ENCODE results near the gene RERE.

Gene RERE

DNA sequence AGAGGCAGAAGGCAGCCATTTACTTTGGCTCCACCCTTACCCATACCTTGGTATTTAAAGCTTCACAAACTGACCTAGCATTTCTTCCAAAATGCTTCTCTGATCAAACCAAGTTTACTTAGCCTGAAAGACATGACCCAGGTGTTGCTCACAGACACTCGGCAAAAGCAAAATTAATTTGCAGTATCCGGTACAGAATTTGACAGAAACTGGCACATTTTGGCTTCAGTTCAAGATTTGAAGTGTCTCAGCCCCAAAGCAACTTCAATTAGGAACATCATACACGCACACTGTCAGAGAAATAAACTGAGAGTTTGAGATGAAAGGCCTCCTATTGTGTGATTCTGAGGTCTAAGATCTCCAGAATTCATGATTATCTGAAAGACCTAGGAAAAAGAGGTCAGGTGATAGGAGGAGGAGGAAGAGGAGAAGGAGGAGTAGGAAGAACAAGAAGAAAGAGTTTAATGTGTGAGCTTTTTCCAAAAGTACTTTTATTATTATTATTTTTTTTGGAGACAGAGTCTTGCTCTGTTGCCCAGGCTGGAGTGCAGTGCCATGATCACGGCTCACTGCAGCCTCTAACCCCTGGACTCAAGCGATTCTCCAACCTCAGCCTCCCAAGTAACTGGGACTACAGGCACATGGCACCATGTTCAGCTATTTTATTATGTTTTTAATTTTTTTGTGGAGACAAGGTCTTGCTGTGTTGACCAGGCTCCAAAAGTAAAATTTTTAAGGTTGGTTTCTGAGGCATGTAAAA lies 355.9 kb downstream of the RERE start:
- Histone ChIP-seq H3K4me1 (ENCODE audit: control insufficient read depth, insufficient read depth, low read length) (peaks cover 90% of the 10 kb centered on the region), H3K9ac (ENCODE audit: low read length) (no peak overlapping the region), H3K36me3 (ENCODE audit: control insufficient read depth, insufficient read depth, low read length) (no peaks in the 10 kb centered on the region), H3K4me3 (ENCODE audit: low read depth, low read length) (no peak overlapping the region), H3K27ac (ENCODE audit: low read depth, low read length) (peak overlapping the region; percentile 45; the same call in 1 of the 2 replicates), H3K9me3 (ENCODE audit: control insufficient read depth, insufficient read depth, low read depth, low read length) (no peaks in the 10 kb centered on the region), H3K27me3 (ENCODE audit: control insufficient read depth, insufficient read depth, low read length) (no peaks in the 10 kb centered on the region)

GRCh38 chr1:8460784-8461183 lies 356.7 kb downstream of the RERE start:
- Histone ChIP-seq H3K4me3 (ENCODE audit: low read depth, low read length) (peak overlapping the region; percentile 28; the same call in 1 of the 2 replicates), H3K9ac (ENCODE audit: low read length) (no peak overlapping the region), H3K9me3 (ENCODE audit: control insufficient read depth, insufficient read depth, low read depth, low read length) (no peaks in the 10 kb centered on the region), H3K27ac (ENCODE audit: low read depth, low read length) (peak overlapping the region; percentile 79), H3K27me3 (ENCODE audit: control insufficient read depth, insufficient read depth, low read length) (no peaks in the 10 kb centered on the region), H3K36me3 (ENCODE audit: control insufficient read depth, insufficient read depth, low read length) (no peaks in the 10 kb centered on the region), H3K4me1 (ENCODE audit: control insufficient read depth, insufficient read depth, low read length) (peaks cover 83% of the 10 kb centered on the region)

DNA sequence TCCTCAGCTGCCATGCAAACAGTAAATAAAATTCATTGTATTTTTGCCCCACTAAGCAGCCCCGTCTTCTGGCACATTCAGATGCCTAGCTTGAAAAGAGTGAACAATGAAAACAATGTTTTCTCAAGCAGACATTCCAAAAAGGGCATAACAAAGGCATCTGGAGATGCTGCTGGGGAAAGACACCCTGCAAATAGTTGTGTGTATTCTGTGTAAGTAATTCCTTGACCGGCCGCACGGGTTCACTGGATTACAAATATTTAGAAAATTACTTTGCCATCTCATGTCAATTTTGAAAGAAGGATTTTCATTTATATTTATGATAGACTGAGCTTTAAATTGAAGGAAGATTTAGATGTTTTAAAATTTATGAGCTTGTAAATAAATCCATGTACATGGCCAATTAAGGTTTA lies 357.3 kb downstream of the RERE start:
- Histone ChIP-seq H3K27ac (ENCODE audit: low read depth, low read length) (peak overlapping the region; percentile 79), H3K36me3 (ENCODE audit: control insufficient read depth, insufficient read depth, low read length) (no peaks in the 10 kb centered on the region), H3K9me3 (ENCODE audit: control insufficient read depth, insufficient read depth, low read depth, low read length) (no peaks in the 10 kb centered on the region), H3K27me3 (ENCODE audit: control insufficient read depth, insufficient read depth, low read length) (no peaks in the 10 kb centered on the region), H3K4me3 (ENCODE audit: low read depth, low read length) (peak overlapping the region; percentile 29), H3K4me1 (ENCODE audit: control insufficient read depth, insufficient read depth, low read length) (peaks cover 77% of the 10 kb centered on the region), H3K9ac (ENCODE audit: low read length) (no peak overlapping the region)

DNA sequence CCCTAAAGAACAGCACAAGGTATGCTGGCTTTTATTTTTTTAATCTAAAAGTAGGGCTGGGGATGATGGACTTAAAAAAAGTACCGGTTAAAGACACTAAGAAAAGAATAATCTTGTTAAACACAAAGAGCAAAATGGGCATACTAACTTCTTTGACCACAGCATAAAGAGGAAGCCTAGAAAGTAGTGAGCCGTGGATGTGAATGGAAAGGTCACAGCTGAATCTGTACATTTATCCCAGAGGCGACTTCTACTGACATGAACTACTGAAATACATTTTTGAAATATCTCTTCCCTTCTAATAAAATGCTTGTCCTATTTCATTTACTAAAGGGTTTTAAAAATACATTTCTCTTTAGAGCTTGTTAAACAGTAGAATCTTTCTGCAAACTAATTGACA lies 358.8 kb downstream of the RERE start:
- Histone ChIP-seq H3K9me3 (ENCODE audit: control insufficient read depth, insufficient read depth, low read depth, low read length) (no peaks in the 10 kb centered on the region), H3K9ac (ENCODE audit: low read length) (no peak overlapping the region), H3K36me3 (ENCODE audit: control insufficient read depth, insufficient read depth, low read length) (no peaks in the 10 kb centered on the region), H3K4me3 (ENCODE audit: low read depth, low read length) (no peak overlapping the region), H3K27me3 (ENCODE audit: control insufficient read depth, insufficient read depth, low read length) (no peaks in the 10 kb centered on the region), H3K4me1 (ENCODE audit: control insufficient read depth, insufficient read depth, low read length) (peaks cover 62% of the 10 kb centered on the region), H3K27ac (ENCODE audit: low read depth, low read length) (peak overlapping the region; percentile 13; the same call in 1 of the 2 replicates)

DNA sequence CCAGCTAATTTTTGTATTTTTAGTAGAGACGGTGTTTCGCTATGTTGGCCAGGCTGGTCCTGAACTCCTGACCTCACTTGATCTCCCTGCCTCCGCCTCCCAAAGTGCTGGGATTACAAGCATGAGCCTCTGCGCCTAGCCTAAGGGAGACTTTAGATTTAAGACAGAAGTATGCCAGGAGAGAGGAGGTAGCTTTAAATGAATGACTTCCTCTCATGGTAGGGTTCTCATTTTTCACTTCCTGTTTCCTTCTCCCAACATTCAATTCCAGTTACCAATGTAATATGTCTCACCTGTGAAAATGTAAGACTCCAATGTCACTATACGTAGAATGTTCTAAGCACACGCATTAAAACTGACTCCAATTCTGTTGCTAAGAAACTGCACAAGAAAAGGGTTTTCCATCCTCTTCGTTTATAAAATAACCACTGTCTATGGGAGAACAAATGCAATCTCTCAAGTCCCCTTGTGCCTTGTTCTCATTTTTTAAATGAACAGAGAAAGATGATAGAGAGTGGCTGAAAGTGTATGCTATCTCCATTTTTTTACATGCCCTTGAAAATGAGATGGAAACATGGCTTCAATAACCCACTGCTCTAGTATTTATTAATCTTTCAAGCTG lies 359.6 kb downstream of the RERE start:
- Histone ChIP-seq H3K27me3 (ENCODE audit: control insufficient read depth, insufficient read depth, low read length) (no peaks in the 10 kb centered on the region), H3K9ac (ENCODE audit: low read length) (no peak overlapping the region), H3K4me3 (ENCODE audit: low read depth, low read length) (no peak overlapping the region), H3K36me3 (ENCODE audit: control insufficient read depth, insufficient read depth, low read length) (no peaks in the 10 kb centered on the region), H3K4me1 (ENCODE audit: control insufficient read depth, insufficient read depth, low read length) (peaks cover 54% of the 10 kb centered on the region), H3K27ac (ENCODE audit: low read depth, low read length) (peak overlapping the region; percentile 13; the same call in 1 of the 2 replicates), H3K9me3 (ENCODE audit: control insufficient read depth, insufficient read depth, low read depth, low read length) (no peaks in the 10 kb centered on the region)

GRCh38 chr1:8456991-8457390 lies 360.4 kb downstream of the RERE start:
- Histone ChIP-seq H3K9me3 (ENCODE audit: control insufficient read depth, insufficient read depth, low read depth, low read length) (no peaks in the 10 kb centered on the region), H3K27ac (ENCODE audit: low read depth, low read length) (peak overlapping the region; percentile 30; the same call in 1 of the 2 replicates), H3K36me3 (ENCODE audit: control insufficient read depth, insufficient read depth, low read length) (no peaks in the 10 kb centered on the region), H3K27me3 (ENCODE audit: control insufficient read depth, insufficient read depth, low read length) (no peaks in the 10 kb centered on the region), H3K4me1 (ENCODE audit: control insufficient read depth, insufficient read depth, low read length) (peaks cover 48% of the 10 kb centered on the region), H3K9ac (ENCODE audit: low read length) (no peak overlapping the region), H3K4me3 (ENCODE audit: low read depth, low read length) (no peak overlapping the region)

DNA sequence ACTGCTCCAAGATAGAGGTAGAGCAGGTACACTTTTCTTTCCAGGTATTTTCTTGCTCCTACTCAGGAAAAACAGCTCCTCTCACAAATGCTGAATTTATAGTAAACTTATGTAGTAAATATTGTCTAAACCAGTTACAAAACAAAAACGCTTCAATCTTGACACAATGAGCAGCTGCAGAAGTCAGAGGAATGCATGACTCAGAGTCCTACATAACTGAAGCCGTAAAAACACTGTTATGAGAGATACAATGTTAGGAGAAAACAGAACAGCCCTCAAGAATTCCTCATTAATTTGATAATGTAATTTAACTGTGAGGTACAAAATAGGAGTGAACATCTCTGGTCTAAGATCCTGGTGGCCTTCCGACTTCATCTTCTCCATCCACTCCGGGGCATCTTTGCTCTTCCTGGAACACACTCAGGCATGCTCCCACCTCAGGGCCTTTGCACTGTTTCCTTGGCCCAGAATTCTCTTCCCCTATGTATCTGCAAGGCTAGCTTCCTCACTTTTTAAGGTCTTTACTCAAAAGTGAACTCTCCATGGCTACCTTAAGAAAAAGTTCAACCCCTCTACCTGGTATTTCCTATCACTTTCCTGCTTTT lies 361.0 kb downstream of the RERE start:
- H3K27ac ChIP-seq (ENCODE audit: low read depth, low read length), result peak overlapping the region; percentile 30; the same call in 1 of the 2 replicates
- no peak overlapping the region for H3K4me3 ChIP-seq (ENCODE audit: low read depth, low read length)
- no peaks in the 10 kb centered on the region for H3K27me3 ChIP-seq (ENCODE audit: control insufficient read depth, insufficient read depth, low read length)
- no peak overlapping the region for H3K9ac ChIP-seq (ENCODE audit: low read length)
- H3K36me3 ChIP-seq (ENCODE audit: control insufficient read depth, insufficient read depth, low read length), result no peaks in the 10 kb centered on the region
- peaks cover 46% of the 10 kb centered on the region for H3K4me1 ChIP-seq (ENCODE audit: control insufficient read depth, insufficient read depth, low read length)
- no peaks in the 10 kb centered on the region for H3K9me3 ChIP-seq (ENCODE audit: control insufficient read depth, insufficient read depth, low read depth, low read length)

DNA sequence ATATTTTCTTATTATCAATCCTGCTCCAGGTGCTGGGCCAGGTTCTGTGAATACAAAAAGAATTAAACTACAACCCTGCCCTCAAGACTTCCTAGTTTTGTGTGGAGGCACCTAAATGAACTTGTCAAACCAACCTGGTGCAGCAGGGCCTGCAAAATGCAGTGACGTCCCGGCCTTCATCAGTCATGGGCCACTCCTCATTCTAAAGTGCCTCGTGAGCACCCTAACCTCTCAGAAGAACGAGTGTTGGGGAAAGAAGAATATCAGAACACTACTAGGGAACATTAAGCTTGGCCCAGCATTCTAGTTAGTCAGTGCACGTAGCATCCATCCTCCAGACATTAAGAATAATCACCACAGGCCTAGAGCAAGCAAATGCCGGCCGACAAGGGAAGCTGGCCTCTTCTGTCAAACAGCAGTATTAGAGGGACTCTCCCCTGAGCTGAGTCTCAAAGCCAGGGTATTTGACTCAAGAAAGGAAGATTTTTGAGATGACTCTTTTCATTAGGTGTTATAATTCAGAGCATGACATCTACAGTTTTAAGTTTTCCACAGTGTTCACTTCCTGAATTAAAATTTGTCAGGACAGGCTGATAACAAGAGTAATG lies 361.6 kb downstream of the RERE start:
- no peak overlapping the region for H3K27ac ChIP-seq (ENCODE audit: low read depth, low read length)
- H3K4me3 ChIP-seq (ENCODE audit: low read depth, low read length), result no peak overlapping the region
- peaks cover 42% of the 10 kb centered on the region for H3K4me1 ChIP-seq (ENCODE audit: control insufficient read depth, insufficient read depth, low read length)
- H3K9ac ChIP-seq (ENCODE audit: low read length), result no peak overlapping the region
- no peaks in the 10 kb centered on the region for H3K36me3 ChIP-seq (ENCODE audit: control insufficient read depth, insufficient read depth, low read length)
- H3K9me3 ChIP-seq (ENCODE audit: control insufficient read depth, insufficient read depth, low read depth, low read length), result no peaks in the 10 kb centered on the region
- no peaks in the 10 kb centered on the region for H3K27me3 ChIP-seq (ENCODE audit: control insufficient read depth, insufficient read depth, low read length)

GRCh38 chr1:8450312-8450711 lies 367.1 kb downstream of the RERE start:
- Histone ChIP-seq H3K9ac (ENCODE audit: low read length) (no peak overlapping the region), H3K27me3 (ENCODE audit: control insufficient read depth, insufficient read depth, low read length) (no peaks in the 10 kb centered on the region), H3K27ac (ENCODE audit: low read depth, low read length) (no peak overlapping the region), H3K4me3 (ENCODE audit: low read depth, low read length) (no peak overlapping the region), H3K9me3 (ENCODE audit: control insufficient read depth, insufficient read depth, low read depth, low read length) (no peaks in the 10 kb centered on the region), H3K4me1 (ENCODE audit: control insufficient read depth, insufficient read depth, low read length) (peaks cover 23% of the 10 kb centered on the region), H3K36me3 (ENCODE audit: control insufficient read depth, insufficient read depth, low read length) (peaks cover 13% of the 10 kb centered on the region)

- Histone ChIP-seq H3K9ac (ENCODE audit: low read length) (peak overlapping the region; percentile 39), H3K36me3 (ENCODE audit: control insufficient read depth, insufficient read depth, low read length) (peaks cover 13% of the 10 kb centered on the region), H3K4me3 (ENCODE audit: low read depth, low read length) (no peak overlapping the region), H3K9me3 (ENCODE audit: control insufficient read depth, insufficient read depth, low read depth, low read length) (no peaks in the 10 kb centered on the region), H3K27ac (ENCODE audit: low read depth, low read length) (no peak overlapping the region), H3K27me3 (ENCODE audit: control insufficient read depth, insufficient read depth, low read length) (no peaks in the 10 kb centered on the region), H3K4me1 (ENCODE audit: control insufficient read depth, insufficient read depth, low read length) (peaks cover 33% of the 10 kb centered on the region)
Measured at GRCh38 chr1:8448911-8449661, 368.4 kb downstream of the RERE start.

Data from HUES6 (cell line).